Fibroblast of lung (primary cell): ENCODE results near the gene TNS3. TPM values are rescaled to one million over a fixed set of nuclear protein-coding genes. Genes with fewer than 3 reads are reported as not detected.

ENCODE experiments used
- DNase-seq, 2 donors: peaks; one replicate each; pipeline versions ENCODE4 v3.0.0 to v3.0.0-alpha.2; 2010; ENCODE audit warnings: low read depth in 2 of 2
- H2AFZ ChIP-seq: 2 replicates; pipeline ENCODE4 v1.5.1; 2012; ENCODE audit warnings: low read length, control low read depth, inconsistent platforms
- H3K27ac ChIP-seq: 2 replicates; pipeline ENCODE4 v1.5.1; 2011; ENCODE audit warnings: low read length, control low read depth; ENCODE audit not compliant: insufficient read depth
- H3K27me3 ChIP-seq: 2 replicates; pipeline ENCODE4 v1.5.1; 2011; ENCODE audit warnings: mild to moderate bottlenecking, low read length; ENCODE audit not compliant: control insufficient read depth, insufficient read depth
- H3K36me3 ChIP-seq: 2 replicates; pipeline ENCODE4 v1.5.1; 2011; ENCODE audit warnings: low read length; ENCODE audit not compliant: control insufficient read depth, insufficient read depth
- H3K4me1 ChIP-seq: 2 replicates; pipeline ENCODE4 v1.5.1; 2011; ENCODE audit warnings: low read length; ENCODE audit not compliant: control insufficient read depth, insufficient read depth; ENCODE audit errors: extremely low read depth
- H3K4me2 ChIP-seq: 2 replicates; pipeline ENCODE4 v1.5.1; 2011; ENCODE audit warnings: low read length, control low read depth; ENCODE audit not compliant: insufficient read depth; ENCODE audit errors: extremely low read depth
- H3K4me3 ChIP-seq, 4 experiments: fragments of 200-600 bp in 1 of 4; sonication (generic) in 1 of 4; replicated peaks in 1 of 4; 2 replicates each; pipeline ENCODE4 v1.5.1; 2011 to 2016; ENCODE audit warnings: low read length in 4 of 4, low read depth in 3 of 4, mild to moderate bottlenecking in 3 of 4, control low read depth in 2 of 4, inconsistent platforms in 1 of 4, mixed read lengths in 1 of 4; ENCODE audit not compliant: insufficient read depth in 1 of 4; ENCODE audit errors: control extremely low read depth in 1 of 4
- H3K79me2 ChIP-seq: 2 replicates; pipeline ENCODE4 v1.5.1; 2012; ENCODE audit warnings: mild to moderate bottlenecking, low read length, inconsistent platforms; ENCODE audit not compliant: control insufficient read depth, insufficient read depth
- H3K9ac ChIP-seq: 2 replicates; pipeline ENCODE4 v1.5.1; 2011; ENCODE audit warnings: mild to moderate bottlenecking, low read length, control low read depth; ENCODE audit not compliant: insufficient read depth
- H3K9me3 ChIP-seq: 2 replicates; pipeline ENCODE4 v1.5.1; 2012; ENCODE audit warnings: low read depth, low read length; ENCODE audit not compliant: control insufficient read depth, insufficient read depth
- H4K20me1 ChIP-seq: 2 replicates; pipeline ENCODE4 v1.5.1; 2011; ENCODE audit warnings: low read length; ENCODE audit not compliant: control insufficient read depth, insufficient read depth; ENCODE audit errors: extremely low read depth
- CTCF ChIP-seq, 2 donors: IDR thresholded peaks in 1 of 2; conservative IDR thresholded peaks in 1 of 2; 1 replicate in 1 of 2; 2 replicates in 1 of 2; pipeline ENCODE4 v1.5.1; 2011 to 2012; ENCODE audit warnings: low read length in 2 of 2, control low read depth in 1 of 2, inconsistent platforms in 1 of 2, low read depth in 1 of 2, mild to moderate bottlenecking in 1 of 2
- EZH2 ChIP-seq: IDR thresholded peaks from 2 replicates; pipeline ENCODE4 v1.5.1; 2012; ENCODE audit warnings: low read length, control low read depth, mild to moderate bottlenecking; ENCODE audit errors: missing control alignments
- polyA plus RNA-seq, 2 donors: library from polyadenylated mRNA; depleted of rRNA in 1 of 2; stranded (reverse) in 1 of 2; unstranded in 1 of 2; fragments of >200 nt; gene quantifications; 2 replicates each; pipeline ENCODE4 v1.2.1, GENCODE V29; 2011 to 2012; ENCODE audit warnings: missing spikeins in 1 of 2
- total RNA-seq: library from RNA; depleted of rRNA; stranded (reverse); fragments of >200 nt; gene quantifications from 2 replicates; pipeline ENCODE4 v1.2.1, GENCODE V29; 2014

Gene TNS3
- total and polyA plus RNA-seq, 2 donors (not counting 1 experiment from before 2014, with no cell fraction given): 74.4 to 88.8 TPM

GRCh38 chr7:47241112-47242065, 340.5 kb downstream of the TNS3 start:
- no peak overlapping the region for H3K4me3 ChIP-seq
- no peak overlapping the region for H3K9ac ChIP-seq
- DNase-seq: no peak
- no peaks in the 10 kb centered on the region for H3K79me2 ChIP-seq
- no peaks in the 10 kb centered on the region for H3K36me3 ChIP-seq
- peaks cover 12% of the 10 kb centered on the region for H3K27me3 ChIP-seq
- H3K4me1 ChIP-seq: no peaks in the 10 kb centered on the region
- no peaks in the 10 kb centered on the region for H3K9me3 ChIP-seq
- H2AFZ ChIP-seq: no peak overlapping the region
- no peak overlapping the region for H3K4me2 ChIP-seq
- H3K27ac ChIP-seq: no peak overlapping the region
- no peak for TF ChIP-seq EZH2
- H4K20me1 ChIP-seq: no peaks in the 10 kb centered on the region

GRCh38 chr7:47239931-47240421, 341.9 kb downstream of the TNS3 start:
- Histone ChIP-seq H3K9me3 (no peaks in the 10 kb centered on the region), H3K27me3 (peaks cover 4% of the 10 kb centered on the region), H3K4me1 (no peaks in the 10 kb centered on the region), H2AFZ (no peak overlapping the region), H3K27ac (no peak overlapping the region), H3K9ac (no peak overlapping the region), H3K4me3 (no peak overlapping the region), H3K4me2 (no peak overlapping the region), H4K20me1 (no peaks in the 10 kb centered on the region), H3K36me3 (no peaks in the 10 kb centered on the region), H3K79me2 (no peaks in the 10 kb centered on the region)
- no peak for TF ChIP-seq CTCF (conservative IDR thresholded peaks at IDR 0.05 in 1 of 2, IDR thresholded peaks at IDR 0.05 in 1 of 2; ENCODE audit: low read depth in 1 of 2, low read length in 2 of 2)
- no peak for TF ChIP-seq EZH2
- no peak for DNase-seq

GRCh38 chr7:47239034-47239433, 342.9 kb downstream of the TNS3 start:
- no peak overlapping the region for H3K27ac ChIP-seq
- no peak overlapping the region for H2AFZ ChIP-seq
- H4K20me1 ChIP-seq: no peaks in the 10 kb centered on the region
- DNase-seq: no peak
- no peak overlapping the region for H3K9ac ChIP-seq
- no peaks in the 10 kb centered on the region for H3K79me2 ChIP-seq
- H3K4me3 ChIP-seq: no peak overlapping the region
- H3K27me3 ChIP-seq: peaks cover 4% of the 10 kb centered on the region
- H3K9me3 ChIP-seq: no peaks in the 10 kb centered on the region
- no peaks in the 10 kb centered on the region for H3K4me1 ChIP-seq
- no peaks in the 10 kb centered on the region for H3K36me3 ChIP-seq
- no peak overlapping the region for H3K4me2 ChIP-seq
- no peak for TF ChIP-seq CTCF (conservative IDR thresholded peaks at IDR 0.05 in 1 of 2, IDR thresholded peaks at IDR 0.05 in 1 of 2; ENCODE audit: low read depth in 1 of 2, low read length in 2 of 2)
- no peak for TF ChIP-seq EZH2
